LNCaP clone FGC (cell line): ENCODE results near the gene CYP24A1.

Source experiments
- DNase-seq: peaks from one replicate; pipeline ENCODE4 v3.0.0-alpha.2; 2011; ENCODE audit warnings: low read depth
- H3K4me3 ChIP-seq: 2 replicates; pipeline ENCODE4 v1.5.1; 2011; ENCODE audit warnings: mild to moderate bottlenecking, low read depth, low read length, control low read depth
- CTCF ChIP-seq: IDR thresholded peaks from 2 replicates; pipeline ENCODE4 v1.5.1; 2012; ENCODE audit warnings: mild to moderate bottlenecking; ENCODE audit not compliant: control insufficient read depth, insufficient read depth; ENCODE audit errors: extremely low read depth

CYP24A1 gene

GRCh38 chr20:54144847-54145414 lies 28.9 kb downstream of the CYP24A1 start:
- H3K4me3 ChIP-seq: no peak overlapping the region
- no peak for DNase-seq
- TF ChIP-seq CTCF: no peak

GRCh38 chr20:54140927-54141566 lies 32.7 kb downstream of the CYP24A1 start:
- H3K4me3 ChIP-seq: no peak overlapping the region
- DNase-seq: no peak
- TF ChIP-seq CTCF: no peak

- no peak for TF ChIP-seq CTCF
- no peak for DNase-seq
These were observed 33.3 kb downstream of the CYP24A1 start for GRCh38 chr20:54140486-54140885.

GRCh38 chr20:54140067-54140466 lies 33.7 kb downstream of the CYP24A1 start:
- H3K4me3 ChIP-seq: no peak overlapping the region
- DNase-seq: no peak

More at GRCh38 chr20:54140486-54140885, 33.3 kb downstream of the CYP24A1 start:
- H3K4me3 ChIP-seq: no peak overlapping the region

GRCh38 chr20:54139188-54139587 lies 34.6 kb downstream of the CYP24A1 start:
- DNase-seq: no peak
- TF ChIP-seq CTCF: no peak
- no peak overlapping the region for H3K4me3 ChIP-seq

More at GRCh38 chr20:54140067-54140466, 33.7 kb downstream of the CYP24A1 start:
- TF ChIP-seq CTCF: no peak

GRCh38 chr20:54138427-54138826 lies 35.4 kb downstream of the CYP24A1 start:
- no peak overlapping the region for H3K4me3 ChIP-seq
- no peak for TF ChIP-seq CTCF
- no peak for DNase-seq

GRCh38 chr20:54137115-54137514 lies 36.7 kb downstream of the CYP24A1 start:
- no peak for DNase-seq
- no peak overlapping the region for H3K4me3 ChIP-seq
- no peak for TF ChIP-seq CTCF
